ENCODE data around the gene GPANK1. TPM values are rescaled to one million over a fixed set of nuclear protein-coding genes. Genes with fewer than 3 reads are reported as not detected.

GPANK1 gene
- total RNA-seq, 1 experiment from 2014 or later: 18.6 TPM

DNA sequence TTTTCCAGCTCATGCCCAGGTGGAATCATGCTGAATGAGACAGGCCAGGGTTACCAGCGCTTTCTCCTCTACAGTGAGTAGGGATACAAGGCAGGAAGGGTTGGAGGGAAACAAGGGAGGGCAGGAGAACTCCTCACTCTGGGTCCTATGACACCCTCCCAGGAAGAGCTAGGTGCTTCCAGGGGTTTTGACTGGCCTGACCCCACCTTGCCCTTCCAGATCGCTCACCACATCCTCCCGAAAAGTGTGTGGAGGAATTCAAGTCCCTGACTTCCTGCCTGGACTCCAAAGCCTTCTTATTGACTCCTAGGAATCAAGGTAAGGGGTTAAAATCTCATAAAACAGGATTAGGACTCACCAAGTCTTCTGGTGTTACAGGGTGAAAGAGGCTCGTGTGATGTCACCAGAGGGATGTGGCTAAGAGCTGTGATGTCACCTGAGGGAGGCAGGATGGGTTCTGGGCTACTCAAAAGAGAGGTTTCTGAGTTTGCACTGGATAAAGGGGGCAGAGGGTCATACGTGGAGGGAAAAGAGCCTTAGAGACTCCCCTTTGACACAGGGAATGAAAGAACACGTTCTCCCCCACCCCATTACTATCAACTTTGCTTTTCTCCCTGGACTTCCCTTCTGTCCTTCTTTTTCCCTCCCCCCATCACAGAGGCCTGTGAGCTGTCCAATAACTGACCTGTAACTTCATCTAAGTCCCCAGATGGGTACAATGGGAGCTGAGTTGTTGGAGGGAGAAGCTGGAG, 7.2 kb downstream of the GPANK1 start:
- H3K36me3 ChIP-seq (ENCODE audit: insufficient read depth, low read length): no peaks in the 10 kb centered on the region
- no peaks in the 10 kb centered on the region for H3K27me3 ChIP-seq (ENCODE audit: low read length)
- H3K79me2 ChIP-seq (ENCODE audit: low read length): peaks cover 47% of the 10 kb centered on the region
- no peak overlapping the region for H3K4me3 ChIP-seq (ENCODE audit: low read length)
- H3K9me3 ChIP-seq (ENCODE audit: low read length): no peaks in the 10 kb centered on the region
- no peaks in the 10 kb centered on the region for H4K20me1 ChIP-seq (ENCODE audit: insufficient read depth, low read depth, low read length)
- H3K4me1 ChIP-seq (ENCODE audit: low read length): peaks cover 39% of the 10 kb centered on the region
- no peak overlapping the region for H2AFZ ChIP-seq (ENCODE audit: low read length)
- no peaks in the 10 kb centered on the region for H3K9me2 ChIP-seq (replicated peaks; ENCODE audit: insufficient read depth, low read length)
- H3K27ac ChIP-seq (ENCODE audit: low read length): no peak overlapping the region
- H3K4me2 ChIP-seq (ENCODE audit: low read depth, low read length, poor library complexity, severe bottlenecking): peak overlapping the region; percentile 75
- no peak overlapping the region for H3K9ac ChIP-seq (ENCODE audit: low read length)
- DNase-seq: peak; percentile 60

- Histone ChIP-seq H3K9ac (ENCODE audit: low read length) (no peak within 1 kb of the TSS), H3K9me3 (ENCODE audit: low read length) (no peaks in the 10 kb centered on the region), H3K27me3 (ENCODE audit: low read length) (no peaks in the 10 kb centered on the region), H3K4me2 (ENCODE audit: low read depth, low read length, poor library complexity, severe bottlenecking) (no peak within 1 kb of the TSS), H3K36me3 (ENCODE audit: insufficient read depth, low read length) (no peaks in the 10 kb centered on the region), H3K27ac (ENCODE audit: low read length) (no peak within 1 kb of the TSS), H3K9me2 (replicated peaks; ENCODE audit: insufficient read depth, low read length) (no peaks in the 10 kb centered on the region), H2AFZ (ENCODE audit: low read length) (no peak within 1 kb of the TSS), H3K4me3 (ENCODE audit: low read length) (no peak within 1 kb of the TSS), H3K79me2 (ENCODE audit: low read length) (peaks cover 62% of the 10 kb centered on the region), H3K4me1 (ENCODE audit: low read length) (peaks cover 37% of the 10 kb centered on the region), H4K20me1 (ENCODE audit: insufficient read depth, low read depth, low read length) (no peaks in the 10 kb centered on the region)
- DNase-seq: no peak
Observed at GRCh38 chr6:31655349-31656237, 9.2 kb downstream of the GPANK1 start, which contains the start of gene APOM. Gene APOM, plus strand, starts transcription at chr6:31655894. Its CDS starts 73 bp downstream, at chr6:31655967.

DNA sequence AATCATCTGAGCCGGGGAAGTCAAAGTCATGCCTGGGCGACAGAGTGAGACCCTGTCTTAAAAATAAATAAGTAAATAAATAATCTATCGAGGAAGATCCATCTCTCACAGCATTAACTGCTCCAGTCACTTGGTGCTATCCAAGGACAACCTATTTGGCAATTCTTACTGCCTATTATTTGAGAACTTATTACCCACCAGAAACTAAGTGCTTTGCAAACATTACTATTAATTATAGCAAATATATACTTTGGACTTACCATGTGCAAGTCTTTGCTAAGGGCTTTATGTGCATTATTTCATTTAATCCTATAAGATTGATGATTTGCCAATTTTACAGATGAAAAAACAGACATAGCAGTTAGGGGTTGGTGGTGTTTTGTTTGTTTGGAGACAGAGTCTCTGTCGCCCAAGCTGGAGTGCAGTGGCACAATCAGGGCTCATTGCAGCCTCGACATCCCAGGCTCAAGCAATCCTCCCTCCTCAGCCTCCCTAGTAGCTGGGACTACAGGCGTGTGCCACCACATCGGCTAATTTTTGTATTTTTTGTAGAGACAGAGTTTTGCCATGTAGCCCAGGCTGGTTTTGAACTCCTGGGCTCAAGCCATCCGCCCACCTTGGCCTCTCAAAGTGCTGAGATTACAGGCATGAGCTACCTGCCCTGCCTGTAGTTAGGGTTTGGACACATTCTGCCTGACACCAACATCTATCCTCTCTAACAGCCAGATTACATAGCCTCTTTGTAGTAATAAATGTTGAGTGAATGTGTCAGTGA, 10.0 kb downstream of the GPANK1 start:
- peaks cover 63% of the 10 kb centered on the region for H3K79me2 ChIP-seq (ENCODE audit: low read length)
- no peak overlapping the region for H3K27ac ChIP-seq (ENCODE audit: low read length)
- no peaks in the 10 kb centered on the region for H4K20me1 ChIP-seq (ENCODE audit: insufficient read depth, low read depth, low read length)
- H3K4me2 ChIP-seq (ENCODE audit: low read depth, low read length, poor library complexity, severe bottlenecking): no peak overlapping the region
- H3K9me3 ChIP-seq (ENCODE audit: low read length): no peaks in the 10 kb centered on the region
- no peak overlapping the region for H3K9ac ChIP-seq (ENCODE audit: low read length)
- H3K9me2 ChIP-seq (replicated peaks; ENCODE audit: insufficient read depth, low read length): no peaks in the 10 kb centered on the region
- no peak overlapping the region for H2AFZ ChIP-seq (ENCODE audit: low read length)
- peaks cover 38% of the 10 kb centered on the region for H3K4me1 ChIP-seq (ENCODE audit: low read length)
- H3K27me3 ChIP-seq (ENCODE audit: low read length): no peaks in the 10 kb centered on the region
- DNase-seq: no peak
- no peaks in the 10 kb centered on the region; the same call in 1 of the 2 replicates for H3K36me3 ChIP-seq (ENCODE audit: insufficient read depth, low read length)
- H3K4me3 ChIP-seq (ENCODE audit: low read length): no peak overlapping the region

- Histone ChIP-seq H3K4me1 (ENCODE audit: low read length) (peaks cover 22% of the 10 kb centered on the region), H3K9me3 (ENCODE audit: low read length) (no peaks in the 10 kb centered on the region), H3K36me3 (ENCODE audit: insufficient read depth, low read length) (peaks cover 11% of the 10 kb centered on the region; the same call in 1 of the 2 replicates), H3K4me2 (ENCODE audit: low read depth, low read length, poor library complexity, severe bottlenecking) (peak overlapping the region; percentile 99), H3K79me2 (ENCODE audit: low read length) (peaks cover 54% of the 10 kb centered on the region), H3K9ac (ENCODE audit: low read length) (peak overlapping the region; percentile 89), H3K27me3 (ENCODE audit: low read length) (no peaks in the 10 kb centered on the region), H2AFZ (ENCODE audit: low read length) (no peak overlapping the region), H4K20me1 (ENCODE audit: insufficient read depth, low read depth, low read length) (no peaks in the 10 kb centered on the region), H3K4me3 (ENCODE audit: low read length) (peak overlapping the region; percentile 84), H3K9me2 (replicated peaks; ENCODE audit: insufficient read depth, low read length) (no peaks in the 10 kb centered on the region), H3K27ac (ENCODE audit: low read length) (peak overlapping the region; percentile 89)
- DNase-seq: peak; percentile 97
Observed at GRCh38 chr6:31652925-31653724, 11.7 kb downstream of the GPANK1 start.

GRCh38 chr6:31651602-31652191, 13.1 kb downstream of the GPANK1 start:
- H3K9me3 ChIP-seq (ENCODE audit: low read length): no peaks in the 10 kb centered on the region
- H4K20me1 ChIP-seq (ENCODE audit: insufficient read depth, low read depth, low read length): no peaks in the 10 kb centered on the region
- H3K4me1 ChIP-seq (ENCODE audit: low read length): peaks cover 18% of the 10 kb centered on the region
- no peaks in the 10 kb centered on the region for H3K9me2 ChIP-seq (replicated peaks; ENCODE audit: insufficient read depth, low read length)
- no peaks in the 10 kb centered on the region for H3K27me3 ChIP-seq (ENCODE audit: low read length)
- H3K79me2 ChIP-seq (ENCODE audit: low read length): peaks cover 43% of the 10 kb centered on the region
- H3K4me2 ChIP-seq (ENCODE audit: low read depth, low read length, poor library complexity, severe bottlenecking): peak overlapping the region; percentile 99
- peaks cover 13% of the 10 kb centered on the region; the same call in 1 of the 2 replicates for H3K36me3 ChIP-seq (ENCODE audit: insufficient read depth, low read length)
- peak overlapping the region; percentile 84 for H3K4me3 ChIP-seq (ENCODE audit: low read length)
- peak overlapping the region; percentile 25; the same call in 1 of the 2 replicates for H2AFZ ChIP-seq (ENCODE audit: low read length)
- peak; percentile 81 for DNase-seq
- peak overlapping the region; percentile 89 for H3K27ac ChIP-seq (ENCODE audit: low read length)
- H3K9ac ChIP-seq (ENCODE audit: low read length): peak overlapping the region; percentile 89

- Histone ChIP-seq H3K9ac (ENCODE audit: low read length) (no peak overlapping the region), H3K9me2 (replicated peaks; ENCODE audit: insufficient read depth, low read length) (no peaks in the 10 kb centered on the region), H3K4me2 (ENCODE audit: low read depth, low read length, poor library complexity, severe bottlenecking) (no peak overlapping the region), H3K79me2 (ENCODE audit: low read length) (peaks cover 12% of the 10 kb centered on the region), H3K9me3 (ENCODE audit: low read length) (no peaks in the 10 kb centered on the region), H3K36me3 (ENCODE audit: insufficient read depth, low read length) (peaks cover 21% of the 10 kb centered on the region; the same call in 1 of the 2 replicates), H4K20me1 (ENCODE audit: insufficient read depth, low read depth, low read length) (no peaks in the 10 kb centered on the region), H2AFZ (ENCODE audit: low read length) (no peak overlapping the region), H3K4me3 (ENCODE audit: low read length) (no peak overlapping the region), H3K27ac (ENCODE audit: low read length) (no peak overlapping the region), H3K4me1 (ENCODE audit: low read length) (no peaks in the 10 kb centered on the region), H3K27me3 (ENCODE audit: low read length) (no peaks in the 10 kb centered on the region)
- no peak for DNase-seq
Observed at GRCh38 chr6:31645325-31645724, 19.5 kb downstream of the GPANK1 start.

DNA sequence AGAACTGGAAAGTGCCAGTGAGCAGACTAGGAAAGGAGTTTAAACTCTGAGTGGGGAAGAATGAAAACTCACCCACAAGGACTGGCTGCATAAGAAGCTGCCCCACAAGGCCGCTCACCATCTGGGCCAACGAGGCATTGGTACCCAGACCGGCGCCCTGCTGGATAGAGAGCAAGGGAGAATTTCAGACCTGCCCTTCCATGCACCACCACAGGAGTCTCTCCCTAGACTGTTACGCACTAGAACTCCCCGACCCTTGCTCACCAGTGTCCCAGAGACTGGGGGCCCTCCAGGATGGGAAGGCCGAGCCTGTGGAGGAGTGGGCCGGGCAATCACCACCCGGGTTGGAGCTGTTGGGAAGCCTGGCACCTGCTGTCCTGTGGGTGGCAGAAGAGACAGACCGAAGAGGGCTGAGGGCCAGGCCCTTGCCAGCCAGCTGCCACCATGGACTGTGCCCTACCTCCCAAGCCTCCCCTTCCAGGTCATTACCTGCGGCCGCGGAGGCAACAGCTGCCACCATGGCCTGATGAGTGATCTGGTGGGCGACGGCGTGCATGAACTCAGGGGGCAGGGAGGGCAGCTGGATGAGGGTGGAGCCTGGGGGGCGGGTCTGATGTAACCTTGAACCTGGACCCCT, 20.9 kb downstream of the GPANK1 start:
- Histone ChIP-seq H3K4me2 (ENCODE audit: low read depth, low read length, poor library complexity, severe bottlenecking) (no peak overlapping the region), H3K27me3 (ENCODE audit: low read length) (no peaks in the 10 kb centered on the region), H3K79me2 (ENCODE audit: low read length) (peaks cover under 1% of the 10 kb centered on the region), H3K4me3 (ENCODE audit: low read length) (no peak overlapping the region), H3K4me1 (ENCODE audit: low read length) (no peaks in the 10 kb centered on the region), H3K36me3 (ENCODE audit: insufficient read depth, low read length) (peaks cover 21% of the 10 kb centered on the region; the same call in 1 of the 2 replicates), H3K9me2 (replicated peaks; ENCODE audit: insufficient read depth, low read length) (no peaks in the 10 kb centered on the region), H3K9ac (ENCODE audit: low read length) (no peak overlapping the region), H3K27ac (ENCODE audit: low read length) (no peak overlapping the region), H4K20me1 (ENCODE audit: insufficient read depth, low read depth, low read length) (no peaks in the 10 kb centered on the region), H2AFZ (ENCODE audit: low read length) (no peak overlapping the region), H3K9me3 (ENCODE audit: low read length) (no peaks in the 10 kb centered on the region)
- no peak for DNase-seq
